Neural cell (in vitro differentiated cells): ENCODE data around the gene CLPSL2. TPM values are rescaled to one million over a fixed set of nuclear protein-coding genes. Genes with fewer than 3 reads are reported as not detected.

Source experiments
- H2AFZ ChIP-seq: fragments of 200-600, 300-800 bp; sonication (generic), shearing (Covaris generic); 2 replicates; pipeline ENCODE4 v1.6.0; 2014; ENCODE audit warnings: low read depth, mild to moderate bottlenecking, antibody characterized with exemption, low read length, moderate library complexity
- H3F3A ChIP-seq: fragments of 200-600 bp; shearing (Covaris generic); 2 replicates; pipeline ENCODE4 v1.6.1; 2016; ENCODE audit warnings: mild to moderate bottlenecking, moderate library complexity, mixed read lengths, antibody characterized with exemption, low read length; ENCODE audit not compliant: insufficient read depth, poor library complexity, severe bottlenecking
- H3K27ac ChIP-seq: fragments of 200-600, 300-800 bp; sonication (generic), shearing (Covaris generic); 2 replicates; pipeline ENCODE4 v1.5.1; 2014; ENCODE audit warnings: mild to moderate bottlenecking, low read length, moderate library complexity
- H3K27me3 ChIP-seq: fragments of 300-800, 200-600 bp; sonication (generic), shearing (Covaris generic); 2 replicates; pipeline ENCODE4 v1.6.0; 2014; ENCODE audit warnings: mild to moderate bottlenecking, low read depth, low read length, moderate library complexity; ENCODE audit not compliant: insufficient read depth
- H3K36me3 ChIP-seq: fragments of 300-800, 200-600 bp; sonication (generic), shearing (Covaris generic); 2 replicates; pipeline ENCODE4 v1.5.1; 2014; ENCODE audit warnings: mild to moderate bottlenecking, antibody characterized with exemption, low read length, moderate library complexity; ENCODE audit not compliant: insufficient read depth
- H3K4me2 ChIP-seq: fragments of 300-800, 200-600 bp; sonication (generic), shearing (Covaris generic); 2 replicates; pipeline ENCODE4 v1.6.0; 2014; ENCODE audit warnings: mild to moderate bottlenecking, low read length
- H3K4me3 ChIP-seq: fragments of 300-800, 200-600 bp; sonication (generic), shearing (Covaris generic); 2 replicates; pipeline ENCODE4 v1.5.1; 2014; ENCODE audit warnings: mild to moderate bottlenecking, low read length, moderate library complexity
- H3K79me2 ChIP-seq: fragments of 200-600 bp; shearing (Covaris generic); replicated peaks from 2 replicates; pipeline ENCODE4 v1.6.0; 2014; ENCODE audit warnings: mild to moderate bottlenecking, low read length, moderate library complexity; ENCODE audit not compliant: insufficient read depth
- H3K9ac ChIP-seq: fragments of 300-800, 200-600 bp; sonication (generic), shearing (Covaris generic); 2 replicates; pipeline ENCODE4 v1.6.1; 2016; ENCODE audit warnings: mild to moderate bottlenecking, low read length, mixed read lengths
- H3K9me2 ChIP-seq: fragments of 200-600 bp; shearing (Covaris generic); 2 replicates; pipeline ENCODE4 v1.6.1; 2016; ENCODE audit warnings: mild to moderate bottlenecking, low read length, mixed read lengths; ENCODE audit not compliant: insufficient read depth
- H3K9me3 ChIP-seq: fragments of 200-600, 300-800 bp; sonication (generic), shearing (Covaris generic); 2 replicates; pipeline ENCODE4 v1.6.1; 2016; ENCODE audit warnings: mild to moderate bottlenecking, mixed run types, low read length, moderate library complexity, mixed read lengths
- H4K20me1 ChIP-seq: fragments of 200-600 bp; shearing (Covaris generic); 2 replicates; pipeline ENCODE4 v1.6.1; 2016; ENCODE audit warnings: mild to moderate bottlenecking, mixed run types; ENCODE audit not compliant: insufficient read depth
- CTCF ChIP-seq: fragments of 450-650 bp; IDR thresholded peaks from 2 replicates; pipeline ENCODE4 v1.5.1; 2014; ENCODE audit warnings: antibody characterized with exemption, mild to moderate bottlenecking, moderate library complexity; ENCODE audit not compliant: poor library complexity, severe bottlenecking
- EP300 ChIP-seq: fragments of 450-650 bp; conservative IDR thresholded peaks from 2 replicates; pipeline ENCODE4 v1.6.1; 2014; ENCODE audit warnings: antibody characterized with exemption, mild to moderate bottlenecking, moderate library complexity; ENCODE audit not compliant: poor library complexity, severe bottlenecking
- EZH2 ChIP-seq: fragments of 200-600, 300-800 bp; shearing (Covaris generic), sonication (generic); IDR thresholded peaks from 2 replicates; pipeline ENCODE4 v1.6.1; 2014; ENCODE audit warnings: antibody characterized with exemption, low read length, borderline replicate concordance, mild to moderate bottlenecking; ENCODE audit not compliant: insufficient read depth, poor library complexity, severe bottlenecking
- MXI1 ChIP-seq: fragments of 450-650 bp; conservative IDR thresholded peaks from 2 replicates; pipeline ENCODE4 v1.6.1; 2014; ENCODE audit warnings: antibody characterized with exemption, mild to moderate bottlenecking; ENCODE audit not compliant: poor library complexity, severe bottlenecking
- POLR2AphosphoS5 ChIP-seq: IDR thresholded peaks from 2 replicates; pipeline ENCODE4 v1.6.1; 2012
- RAD21 ChIP-seq: fragments of 450-650 bp; conservative IDR thresholded peaks from 2 replicates; pipeline ENCODE4 v1.6.1; 2014; ENCODE audit warnings: antibody characterized with exemption, mild to moderate bottlenecking, moderate library complexity
- REST ChIP-seq: IDR thresholded peaks from 2 replicates; pipeline ENCODE4 v1.6.1; 2012; ENCODE audit warnings: borderline replicate concordance
- SMC3 ChIP-seq: fragments of 450-650 bp; conservative IDR thresholded peaks from 2 replicates; pipeline ENCODE4 v1.6.1; 2014; ENCODE audit warnings: antibody characterized with exemption, mild to moderate bottlenecking, moderate library complexity; ENCODE audit not compliant: poor library complexity
- TAF1 ChIP-seq: IDR thresholded peaks from 2 replicates; pipeline ENCODE4 v1.6.1; 2012; ENCODE audit warnings: low read depth
- polyA plus RNA-seq: library from polyadenylated mRNA; depleted of rRNA; stranded (reverse); fragments of >200 nt; gene quantifications from 2 replicates; pipeline ENCODE4 v1.2.3, GENCODE V29; 2014

The CLPSL2 gene
- polyA plus RNA-seq, 1 donor from 2014 or later = not detected

- Histone ChIP-seq H3K9me3 (no peaks in the 10 kb centered on the region), H3K4me3 (no peak overlapping the region), H3K9ac (no peak overlapping the region), H3K36me3 (no peaks in the 10 kb centered on the region), H3K79me2 (no peaks in the 10 kb centered on the region), H3K27me3 (no peaks in the 10 kb centered on the region), H3K4me2 (no peak overlapping the region), H4K20me1 (no peaks in the 10 kb centered on the region), H3K27ac (no peak overlapping the region), H3K9me2 (no peaks in the 10 kb centered on the region), H3F3A (no peaks in the 10 kb centered on the region), H2AFZ (no peak overlapping the region)
- TF ChIP-seq RAD21 (no peak), POLR2AphosphoS5 (no peak), MXI1 (no peak), CTCF (no peak), EP300 (no peak), TAF1 (no peak), SMC3 (no peak), EZH2 (no peak), REST (no peak)
Measured at GRCh38 chr6:35786272-35786671, 9.9 kb downstream of the CLPSL2 start.

- H3K79me2 ChIP-seq = no peaks in the 10 kb centered on the region
- no peak overlapping the region for H3K4me3 ChIP-seq
- H4K20me1 ChIP-seq = no peaks in the 10 kb centered on the region
- H3K36me3 ChIP-seq = no peaks in the 10 kb centered on the region
- H2AFZ ChIP-seq = no peak overlapping the region
- no peaks in the 10 kb centered on the region for H3K27me3 ChIP-seq
- H3K9me3 ChIP-seq = no peaks in the 10 kb centered on the region
- no peak overlapping the region for H3K4me2 ChIP-seq
- no peak overlapping the region for H3K9ac ChIP-seq
- no peaks in the 10 kb centered on the region for H3K9me2 ChIP-seq
- no peaks in the 10 kb centered on the region for H3F3A ChIP-seq
- no peak overlapping the region for H3K27ac ChIP-seq
- TF ChIP-seq MXI1 (no peak), POLR2AphosphoS5 (no peak), TAF1 (no peak), CTCF (no peak)
Measured at GRCh38 chr6:35786810-35787209, 10.4 kb downstream of the CLPSL2 start.
